Neural progenitor cell (in vitro differentiated cells): ENCODE data around the gene CIB4. TPM values are rescaled to one million over a fixed set of nuclear protein-coding genes. Genes with fewer than 3 reads are reported as not detected.

ENCODE experiments used
- DNase-seq: peaks from one replicate; pipeline ENCODE4 v3.0.0-alpha.2; 2016; ENCODE audit warnings: low spot score
- H2AFZ ChIP-seq: fragments of 200-600 bp; sonication (generic); replicated peaks from 2 replicates; pipeline ENCODE4 v1.6.1; 2016; ENCODE audit warnings: antibody characterized with exemption
- H3F3A ChIP-seq: fragments of 200-600 bp; sonication (generic); 2 replicates; pipeline ENCODE4 v1.6.1; 2016; ENCODE audit warnings: antibody characterized with exemption, low read depth
- H3K27ac ChIP-seq: fragments of 200-600 bp; sonication (generic); 2 replicates; pipeline ENCODE4 v1.5.1; 2016; ENCODE audit warnings: mild to moderate bottlenecking
- H3K27me3 ChIP-seq: fragments of 200-600 bp; sonication (generic); 2 replicates; pipeline ENCODE4 v1.6.1; 2016; ENCODE audit warnings: mild to moderate bottlenecking, moderate library complexity
- H3K36me3 ChIP-seq: fragments of 200-600 bp; sonication (generic); 2 replicates; pipeline ENCODE4 v1.5.1; 2016
- H3K4me1 ChIP-seq: fragments of 200-600 bp; sonication (generic); 2 replicates; pipeline ENCODE4 v1.6.1; 2016; ENCODE audit warnings: mixed run types
- H3K4me2 ChIP-seq: fragments of 200-600 bp; sonication (generic); 2 replicates; pipeline ENCODE4 v1.6.1; 2016
- H3K4me3 ChIP-seq: fragments of 200-600 bp; sonication (generic); 2 replicates; pipeline ENCODE4 v1.5.1; 2016
- H3K79me2 ChIP-seq: fragments of 200-600 bp; sonication (generic); 2 replicates; pipeline ENCODE4 v1.6.1; 2016; ENCODE audit warnings: low read depth
- H3K9ac ChIP-seq: fragments of 200-600 bp; sonication (generic); 2 replicates; pipeline ENCODE4 v1.6.1; 2016
- H3K9me3 ChIP-seq: fragments of 200-600 bp; sonication (generic); 2 replicates; pipeline ENCODE4 v1.5.1; 2016; ENCODE audit warnings: low read depth
- H4K20me1 ChIP-seq: fragments of 200-600 bp; sonication (generic); 2 replicates; pipeline ENCODE4 v1.6.1; 2016; ENCODE audit warnings: low read depth
- H3K27ac Mint-ChIP-seq: 3 replicates; pipeline ENCODE4 v1.8.0; 2021; ENCODE audit warnings: mixed read lengths
- H3K27me3 Mint-ChIP-seq: 2 replicates; pipeline ENCODE4 v1.8.0; 2022; ENCODE audit warnings: low read depth, mild to moderate bottlenecking, inconsistent platforms, moderate library complexity, mixed read lengths; ENCODE audit not compliant: insufficient read depth
- H3K36me3 Mint-ChIP-seq: 3 replicates; pipeline ENCODE4 v1.8.0; 2021; ENCODE audit warnings: mixed read lengths
- H3K4me1 Mint-ChIP-seq: 3 replicates; pipeline ENCODE4 v1.8.0; 2021; ENCODE audit warnings: mixed read lengths
- H3K4me3 Mint-ChIP-seq: 3 replicates; pipeline ENCODE4 v1.8.0; 2021; ENCODE audit warnings: mild to moderate bottlenecking, moderate library complexity, mixed read lengths
- H3K9me3 Mint-ChIP-seq: 3 replicates; pipeline ENCODE4 v1.8.0; 2020; ENCODE audit warnings: mixed read lengths
- CTCF ChIP-seq: fragments of 200-600 bp; sonication (generic); IDR thresholded peaks from 2 replicates; pipeline ENCODE4 v1.5.1; 2017; ENCODE audit warnings: antibody characterized with exemption, mild to moderate bottlenecking
- EZH2 ChIP-seq: fragments of 200-600 bp; sonication (generic); IDR thresholded peaks from 2 replicates; pipeline ENCODE4 v1.6.1; 2017; ENCODE audit warnings: antibody characterized with exemption, mild to moderate bottlenecking, moderate library complexity
- EZH2phosphoT487 ChIP-seq: fragments of 200-600 bp; sonication (generic); IDR thresholded peaks from 2 replicates; pipeline ENCODE4 v1.6.1; 2017; ENCODE audit warnings: antibody characterized with exemption
- total RNA-seq: library from RNA; depleted of rRNA; stranded (reverse); fragments of >200 nt; gene quantifications from 2 replicates; pipeline ENCODE4 v1.2.3, GENCODE V29; 2015; ENCODE audit warnings: low replicate concordance

Gene CIB4
- not detected in 2 replicates for total RNA-seq

- Mint-ChIP-seq H3K36me3 (no peaks in the 10 kb centered on the region), H3K9me3 (no peaks in the 10 kb centered on the region), H3K4me3 (no peak within 1 kb of the TSS), H3K4me1 (peaks cover 42% of the 10 kb centered on the region), H3K27me3 (peaks cover 5% of the 10 kb centered on the region), H3K27ac (peak within 1 kb of the TSS; percentile 31)
- Histone ChIP-seq H3F3A (peaks cover 6% of the 10 kb centered on the region), H3K4me1 (peaks cover 22% of the 10 kb centered on the region), H3K4me3 (no peak within 1 kb of the TSS), H4K20me1 (no peaks in the 10 kb centered on the region), H3K9ac (no peak within 1 kb of the TSS), H3K4me2 (no peak within 1 kb of the TSS), H3K27ac (no peak within 1 kb of the TSS), H2AFZ (no peak within 1 kb of the TSS), H3K36me3 (no peaks in the 10 kb centered on the region), H3K9me3 (no peaks in the 10 kb centered on the region), H3K79me2 (no peaks in the 10 kb centered on the region), H3K27me3 (peaks cover 6% of the 10 kb centered on the region)
- DNase-seq, result no peak
- TF ChIP-seq CTCF (no peak), EZH2phosphoT487 (no peak), EZH2 (no peak)
These were observed at the start of gene CIB4 for GRCh38 chr2:26640781-26641564. CIB4 (minus strand) TSS chr2:26641366; CDS start chr2:26641314, 52 bp downstream.

- Histone ChIP-seq H2AFZ (no peak overlapping the region), H3K4me3 (no peak overlapping the region), H3K79me2 (no peaks in the 10 kb centered on the region), H3F3A (peaks cover under 1% of the 10 kb centered on the region), H3K9ac (no peak overlapping the region), H3K27me3 (peaks cover 43% of the 10 kb centered on the region), H3K4me1 (peaks cover 11% of the 10 kb centered on the region), H3K27ac (no peak overlapping the region), H3K9me3 (no peaks in the 10 kb centered on the region), H3K36me3 (no peaks in the 10 kb centered on the region), H3K4me2 (no peak overlapping the region), H4K20me1 (peaks cover 1% of the 10 kb centered on the region)
- DNase-seq, result peak; percentile 60
- Mint-ChIP-seq H3K9me3 (no peaks in the 10 kb centered on the region), H3K27ac (no peak overlapping the region), H3K4me1 (peaks cover 28% of the 10 kb centered on the region), H3K36me3 (no peaks in the 10 kb centered on the region), H3K27me3 (peaks cover 21% of the 10 kb centered on the region), H3K4me3 (no peak overlapping the region)
- no peak for TF ChIP-seq CTCF
- no peak for TF ChIP-seq EZH2
- TF ChIP-seq EZH2phosphoT487, result no peak
These were observed 46.6 kb upstream of the CIB4 start for GRCh38 chr2:26687801-26688200.

GRCh38 chr2:26687328-26687727 is 46.2 kb upstream of the CIB4 start:
- H3K9me3 Mint-ChIP-seq, result no peaks in the 10 kb centered on the region
- no peak overlapping the region for H3K4me3 Mint-ChIP-seq
- H3K4me1 ChIP-seq, result peaks cover 11% of the 10 kb centered on the region
- no peaks in the 10 kb centered on the region for H3F3A ChIP-seq
- H3K27ac ChIP-seq, result no peak overlapping the region
- peaks cover 28% of the 10 kb centered on the region for H3K4me1 Mint-ChIP-seq
- no peaks in the 10 kb centered on the region for H3K79me2 ChIP-seq
- no peak for DNase-seq
- no peak overlapping the region for H3K9ac ChIP-seq
- no peak overlapping the region for H3K27ac Mint-ChIP-seq
- H4K20me1 ChIP-seq, result no peaks in the 10 kb centered on the region
- no peak overlapping the region for H3K4me2 ChIP-seq
- TF ChIP-seq EZH2phosphoT487, result no peak
- no peak for TF ChIP-seq EZH2
- TF ChIP-seq CTCF, result no peak
- peaks cover 42% of the 10 kb centered on the region for H3K27me3 ChIP-seq
- no peak overlapping the region for H3K4me3 ChIP-seq
- no peak overlapping the region for H2AFZ ChIP-seq
- H3K36me3 Mint-ChIP-seq, result no peaks in the 10 kb centered on the region
- peaks cover 21% of the 10 kb centered on the region for H3K27me3 Mint-ChIP-seq
- no peaks in the 10 kb centered on the region for H3K36me3 ChIP-seq
- H3K9me3 ChIP-seq, result no peaks in the 10 kb centered on the region
